LNCaP clone FGC (cell line): Measurements from ENCODE around the gene EXOC6B.

Experiments
- DNase-seq: peaks from one replicate; pipeline ENCODE4 v3.0.0-alpha.2; 2011; ENCODE audit warnings: low read depth
- H3K4me3 ChIP-seq: 2 replicates; pipeline ENCODE4 v1.5.1; 2011; ENCODE audit warnings: mild to moderate bottlenecking, low read depth, low read length, control low read depth
- TF ChIP-seq, protein P1 (sequence below): IDR thresholded peaks from 2 replicates; pipeline ENCODE4 v1.5.1; 2012; ENCODE audit warnings: mild to moderate bottlenecking; ENCODE audit not compliant: control insufficient read depth, insufficient read depth; ENCODE audit errors: extremely low read depth

The EXOC6B gene

DNA sequence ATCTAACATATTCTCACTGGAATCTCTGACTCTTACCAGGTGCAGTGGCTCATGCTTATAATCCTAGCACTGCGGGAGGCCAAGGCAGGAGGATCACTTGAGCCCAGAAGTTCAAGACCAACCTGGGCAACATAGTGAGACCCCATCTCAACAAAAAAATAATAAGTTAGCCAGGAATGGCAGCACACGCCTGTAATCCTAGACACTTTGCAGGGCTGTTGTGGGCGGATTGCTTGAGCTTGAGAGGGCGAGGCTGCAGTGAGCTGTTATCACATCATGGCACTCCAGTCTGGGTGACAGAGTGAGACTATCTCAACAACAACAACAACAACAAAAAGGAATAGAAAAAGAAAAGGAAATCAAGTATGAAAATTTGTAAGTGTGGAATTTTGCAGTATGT, 371.6 kb downstream of the EXOC6B start:
- DNase-seq: no peak
- H3K4me3 ChIP-seq: no peak overlapping the region
- TF ChIP-seq, protein P1, sequence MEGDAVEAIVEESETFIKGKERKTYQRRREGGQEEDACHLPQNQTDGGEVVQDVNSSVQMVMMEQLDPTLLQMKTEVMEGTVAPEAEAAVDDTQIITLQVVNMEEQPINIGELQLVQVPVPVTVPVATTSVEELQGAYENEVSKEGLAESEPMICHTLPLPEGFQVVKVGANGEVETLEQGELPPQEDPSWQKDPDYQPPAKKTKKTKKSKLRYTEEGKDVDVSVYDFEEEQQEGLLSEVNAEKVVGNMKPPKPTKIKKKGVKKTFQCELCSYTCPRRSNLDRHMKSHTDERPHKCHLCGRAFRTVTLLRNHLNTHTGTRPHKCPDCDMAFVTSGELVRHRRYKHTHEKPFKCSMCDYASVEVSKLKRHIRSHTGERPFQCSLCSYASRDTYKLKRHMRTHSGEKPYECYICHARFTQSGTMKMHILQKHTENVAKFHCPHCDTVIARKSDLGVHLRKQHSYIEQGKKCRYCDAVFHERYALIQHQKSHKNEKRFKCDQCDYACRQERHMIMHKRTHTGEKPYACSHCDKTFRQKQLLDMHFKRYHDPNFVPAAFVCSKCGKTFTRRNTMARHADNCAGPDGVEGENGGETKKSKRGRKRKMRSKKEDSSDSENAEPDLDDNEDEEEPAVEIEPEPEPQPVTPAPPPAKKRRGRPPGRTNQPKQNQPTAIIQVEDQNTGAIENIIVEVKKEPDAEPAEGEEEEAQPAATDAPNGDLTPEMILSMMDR: no peak

DNA sequence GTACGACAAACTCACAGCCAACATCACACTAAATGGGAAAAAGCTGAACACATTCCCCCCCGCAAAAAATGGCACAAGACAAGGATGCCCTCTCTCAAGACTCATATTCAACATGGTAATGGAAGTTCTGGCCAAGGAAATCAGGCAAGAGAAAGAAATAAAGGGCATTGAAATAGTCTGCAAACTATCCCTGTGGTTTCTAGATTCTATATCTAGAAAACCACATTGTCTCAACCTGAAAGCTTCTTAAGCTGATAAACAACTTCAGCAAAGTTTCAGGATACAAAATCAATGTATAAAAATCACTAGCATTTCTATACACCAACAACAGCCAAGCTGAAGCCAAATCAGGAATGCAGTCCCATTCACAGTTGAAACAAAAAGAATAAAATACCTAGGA, 383.6 kb downstream of the EXOC6B start:
- no peak for DNase-seq
- H3K4me3 ChIP-seq: no peak overlapping the region
- TF ChIP-seq, protein P1: no peak

DNA sequence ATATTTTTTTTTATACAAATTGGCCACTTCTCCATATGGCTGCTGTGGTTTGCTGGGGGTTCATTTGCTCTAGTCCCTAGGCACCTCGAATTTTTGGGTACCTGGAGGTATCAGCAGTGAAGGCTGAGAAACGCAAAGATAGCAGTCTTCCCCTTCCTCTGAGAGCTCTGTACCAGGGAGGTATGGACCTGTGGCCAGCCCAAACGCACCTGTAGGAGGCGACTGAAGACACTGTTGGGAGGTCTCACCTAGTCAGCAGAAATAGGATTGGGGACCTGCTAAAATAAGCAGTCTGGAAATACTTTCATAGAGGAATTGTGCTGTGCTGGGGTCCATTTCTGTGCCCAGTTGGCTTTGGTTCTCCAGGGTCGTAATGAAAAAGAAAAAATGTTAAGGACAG, 385.9 kb downstream of the EXOC6B start:
- H3K4me3 ChIP-seq: no peak overlapping the region
- TF ChIP-seq, protein P1: no peak

DNA sequence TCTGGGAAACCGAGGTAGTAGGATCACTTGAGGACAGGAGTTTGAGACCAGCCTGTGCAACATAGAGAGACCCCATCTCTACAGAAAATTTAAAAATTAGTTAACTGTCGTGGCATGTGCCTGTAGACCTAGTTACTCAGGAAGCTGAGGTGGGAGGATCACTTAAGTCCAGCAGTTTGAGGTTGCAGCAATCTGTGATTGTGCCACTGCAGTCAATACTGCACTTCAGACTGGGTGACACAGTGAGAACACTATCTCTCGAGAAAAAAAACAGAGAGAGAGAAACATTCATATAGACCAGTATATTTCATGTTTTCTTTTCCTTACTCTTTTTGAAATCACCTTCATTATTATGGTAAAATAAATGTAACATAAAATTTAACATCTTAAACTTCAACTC, 387.5 kb downstream of the EXOC6B start:
- H3K4me3 ChIP-seq: no peak overlapping the region
- DNase-seq: no peak
- TF ChIP-seq, protein P1: no peak

More for the DNA sequence above, 385.9 kb downstream of the EXOC6B start:
- DNase-seq: no peak

DNA sequence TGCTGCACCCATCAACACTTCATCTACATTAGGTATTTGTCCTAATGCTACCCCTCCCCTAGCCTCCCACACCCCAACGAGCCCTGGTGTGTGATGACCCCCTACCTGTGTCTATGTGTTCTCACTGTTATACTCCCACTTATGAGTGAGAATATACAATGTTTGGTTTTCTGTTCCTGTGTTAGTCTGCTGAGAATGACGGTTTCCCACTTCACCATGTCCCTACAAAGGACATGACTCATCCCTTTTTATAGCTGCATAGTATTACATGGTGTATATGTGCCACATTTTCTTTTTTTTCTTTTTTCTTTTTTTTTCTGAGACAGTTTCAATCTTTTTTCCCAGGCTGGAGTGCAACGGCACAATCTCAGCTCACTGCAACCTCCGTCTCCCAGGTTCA, 394.1 kb downstream of the EXOC6B start:
- TF ChIP-seq, protein P1: no peak

DNA sequence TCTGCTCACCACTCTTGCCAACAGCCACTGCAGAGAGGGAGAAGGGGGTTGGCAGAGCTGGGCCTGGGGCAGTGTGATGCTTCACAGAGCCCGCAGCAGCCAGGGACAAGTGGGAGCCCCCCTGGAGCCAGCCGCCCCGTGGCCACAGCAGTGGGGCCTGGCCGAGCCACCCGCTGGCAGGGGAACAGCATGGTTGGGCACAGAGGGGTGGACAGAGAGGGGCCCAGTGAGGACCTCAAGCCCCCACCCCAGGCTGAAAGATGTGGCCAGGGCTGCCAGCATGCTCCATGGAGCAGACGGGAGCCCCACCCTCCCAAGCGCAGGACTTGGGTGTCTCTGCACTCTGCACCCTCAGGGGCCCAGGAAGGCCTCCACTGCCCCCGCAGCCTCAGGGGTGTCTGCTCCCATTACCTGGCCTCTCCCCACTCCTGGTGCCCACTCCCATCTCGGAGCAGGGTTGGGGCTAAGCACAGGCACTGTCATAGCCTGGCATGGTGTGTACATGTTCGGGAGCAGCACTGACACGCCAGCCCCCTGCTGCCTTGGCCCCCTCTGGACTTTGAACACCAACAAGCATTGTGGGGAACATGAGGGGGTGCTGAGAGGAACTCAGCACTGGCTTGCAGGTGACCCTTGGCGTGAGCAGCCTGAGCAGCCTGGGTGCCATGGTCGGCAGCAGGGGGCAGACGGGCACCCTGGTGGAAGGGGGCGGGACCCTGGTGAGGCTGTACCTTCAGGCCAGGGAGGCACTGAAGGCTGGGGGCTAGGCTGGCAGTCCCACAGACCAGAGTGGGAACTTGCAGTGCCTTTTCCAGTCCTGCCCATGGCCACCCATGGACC, 398.6 kb downstream of the EXOC6B start:
- no peak overlapping the region for H3K4me3 ChIP-seq
- no peak for DNase-seq

More for the DNA sequence above, 394.1 kb downstream of the EXOC6B start:
- no peak overlapping the region for H3K4me3 ChIP-seq
- no peak for DNase-seq

More for the DNA sequence above, 398.6 kb downstream of the EXOC6B start:
- TF ChIP-seq, protein P1: no peak
